Measurements from ENCODE around the gene ANKRD1. TPM values are rescaled to one million over a fixed set of nuclear protein-coding genes. Genes with fewer than 3 reads are reported as not detected.

ANKRD1 gene
- total and polyA plus RNA-seq, 2 of the 8 experiments (the other 6 are each of a cell fraction or from before 2014, with no cell fraction given): 0.03 TPM; not detected in 1

- TF ChIP-seq CHD7 (IDR thresholded peaks at IDR 0.05; ENCODE audit: insufficient replicate concordance, low read length) (no peak), HDAC2 (IDR thresholded peaks at IDR 0.05; ENCODE audit: borderline replicate concordance in 1 of 2, low read depth in 2 of 2, low read length in 2 of 2) (no peak), BRCA1 (IDR thresholded peaks at IDR 0.05; ENCODE audit: low read depth, low read length) (no peak), SIN3A (conservative IDR thresholded peaks at IDR 0.05 in 1 of 2, IDR thresholded peaks at IDR 0.05 in 1 of 2; ENCODE audit: low read depth in 1 of 2, low read length in 2 of 2) (no peak), GTF2F1 (IDR thresholded peaks at IDR 0.05; ENCODE audit: borderline replicate concordance, low read depth, low read length) (no peak), EGR1 (IDR thresholded peaks at IDR 0.05; ENCODE audit: borderline replicate concordance, low read depth, low read length) (no peak), YY1 (IDR thresholded peaks at IDR 0.05; ENCODE audit: low read depth, low read length) (no peak), SAP30 (IDR thresholded peaks at IDR 0.05; ENCODE audit: insufficient read depth, insufficient replicate concordance, low read length) (no peak)
These were observed 14.3 kb downstream of the ANKRD1 start (continued) for GRCh38 chr10:90906596-90906995.
